Measurements from ENCODE around the gene CAMK2B. TPM values are rescaled to one million over a fixed set of nuclear protein-coding genes. Genes with fewer than 3 reads are reported as not detected.

Gene CAMK2B
- total and polyA plus RNA-seq, 2 of the 13 experiments (the other 11 are each of a cell fraction or from before 2014, with no cell fraction given): 0.27 to 0.48 TPM

DNA sequence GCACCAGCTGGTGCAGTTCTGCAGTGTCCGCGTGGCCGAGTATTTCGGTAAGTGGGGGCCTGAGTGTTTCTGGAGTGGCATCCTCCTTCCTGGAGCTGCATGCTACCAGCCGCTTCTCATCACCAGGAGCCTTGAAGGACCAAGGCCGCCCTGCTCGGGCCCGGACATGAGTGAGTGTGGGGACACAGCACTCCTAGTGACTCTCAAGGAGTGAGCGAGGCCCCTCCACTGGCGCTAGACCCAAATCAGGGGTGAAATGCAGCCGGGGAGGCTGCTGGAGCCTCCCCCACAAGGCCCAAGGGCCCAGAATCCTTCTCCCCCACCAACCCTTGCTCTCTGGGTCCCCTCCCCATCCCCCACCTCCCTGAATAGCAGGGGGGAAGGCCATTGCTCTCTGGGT, 48.0 kb downstream of the CAMK2B start:
- intact Hi-C loops (cut with micrococcal nuclease; ENCODE audit: unreplicated experiment) (no loop called here), in situ Hi-C loops (cut with HindIII; ENCODE audit: extremely low pct_ligation_motif_present, low pct_unique_long_range_greater_than_20kb) (no loop called here)
- no peak overlapping the region for H3K27ac ChIP-seq (ENCODE audit: extremely low read length, insufficient read depth, low read length)
- H3K4me2 ChIP-seq (ENCODE audit: low read depth, low read length): no peak overlapping the region
- no peak for ATAC-seq
- no peaks in the 10 kb centered on the region for H3K36me3 ChIP-seq (replicated peaks in 1 of 2; ENCODE audit: control insufficient read depth in 1 of 2, insufficient read depth in 2 of 2, low read length in 2 of 2)
- BruUV-seq (replicated peaks): no TSS peak
- H3K4me3 ChIP-seq (replicated peaks in 1 of 3; ENCODE audit: insufficient read depth in 1 of 3, low read depth in 2 of 3, low read length in 3 of 3): no peak overlapping the region
- no peak for FAIRE-seq
- H2AFZ ChIP-seq (ENCODE audit: low read length): no peak overlapping the region
- H3K4me1 ChIP-seq (ENCODE audit: insufficient read depth, low read length): peaks cover 9% of the 10 kb centered on the region; the same call in 1 of the 2 replicates
- ChIA-PET POLR2A (no interaction called here), CTCF (ENCODE audit: low intra/inter-chr PET ratio, low total read pairs) (no interaction called here)
- TF ChIP-seq ZNF17 (CRISPR knock-in tag; IDR thresholded peaks at IDR 0.05): no peak
- no peak for DNase-seq (ENCODE audit: low spot score)
- no peak overlapping the region for H3K9ac ChIP-seq (ENCODE audit: insufficient read depth, low read depth, low read length)
- H3K27me3 ChIP-seq (ENCODE audit: control insufficient read depth in 1 of 2, insufficient read depth in 2 of 2, low read length in 2 of 2): peaks cover 19 to 72% of the 10 kb centered on the region in 2 experiments
- H4K20me1 ChIP-seq (ENCODE audit: insufficient read depth, low read length): peaks cover 3% of the 10 kb centered on the region; the same call in 1 of the 2 replicates
- WGBS (ENCODE audit: low lambda C conversion rate): 73% methylated on average over 5 of the region's 11 CpGs
- H3K79me2 ChIP-seq (ENCODE audit: insufficient read depth, low read length): no peaks in the 10 kb centered on the region
- no peaks in the 10 kb centered on the region for H3K9me3 ChIP-seq (ENCODE audit: low read length)

- FAIRE-seq (no peak), ATAC-seq (no peak; the same call in 2 of the 3 replicates), DNase-seq (ENCODE audit: low spot score) (no peak)
- H3K79me2 ChIP-seq (ENCODE audit: insufficient read depth, low read length): no peaks in the 10 kb centered on the region
- H3K4me2 ChIP-seq (ENCODE audit: low read depth, low read length): no peak overlapping the region
- no peak overlapping the region for H2AFZ ChIP-seq (ENCODE audit: low read length)
- 29% methylated on average over 11 of the region's 20 CpGs for WGBS (ENCODE audit: low lambda C conversion rate)
- intact Hi-C loops (cut with micrococcal nuclease; ENCODE audit: unreplicated experiment): no loop called here
- peaks cover 5% of the 10 kb centered on the region; the same call in 1 of the 2 replicates for H3K4me1 ChIP-seq (ENCODE audit: insufficient read depth, low read length)
- POLR2A ChIA-PET: no interaction called here
- no peaks in the 10 kb centered on the region for H3K9me3 ChIP-seq (ENCODE audit: low read length)
- no peak overlapping the region for H3K9ac ChIP-seq (ENCODE audit: insufficient read depth, low read depth, low read length)
- H3K27me3 ChIP-seq (ENCODE audit: control insufficient read depth in 1 of 2, insufficient read depth in 2 of 2, low read length in 2 of 2): peaks cover 19 to 79% of the 10 kb centered on the region in 2 experiments
- no TSS peak for BruUV-seq (replicated peaks)
- H3K36me3 ChIP-seq (replicated peaks in 1 of 2; ENCODE audit: control insufficient read depth in 1 of 2, insufficient read depth in 2 of 2, low read length in 2 of 2): no peaks in the 10 kb centered on the region
- CTCF ChIA-PET (ENCODE audit: low intra/inter-chr PET ratio, low total read pairs): no interaction called here
- in situ Hi-C loops (cut with HindIII; ENCODE audit: extremely low pct_ligation_motif_present, low pct_unique_long_range_greater_than_20kb): no loop called here
- TF ChIP-seq MLLT10 (CRISPR knock-in tag; IDR thresholded peaks at IDR 0.05) (no peak), REXO4 (CRISPR knock-in tag; IDR thresholded peaks at IDR 0.05; ENCODE audit: borderline replicate concordance) (no peak), ZMYM2 (CRISPR knock-in tag; IDR thresholded peaks at IDR 0.05) (no peak), ZNF354B (CRISPR knock-in tag; IDR thresholded peaks at IDR 0.05) (no peak), FOSL1 (CRISPR knock-in tag; IDR thresholded peaks at IDR 0.05; ENCODE audit: borderline replicate concordance) (no peak), TGIF2 (CRISPR knock-in tag; IDR thresholded peaks at IDR 0.05) (no peak), NFYC (CRISPR knock-in tag; IDR thresholded peaks at IDR 0.05) (no peak), PHB2 (IDR thresholded peaks at IDR 0.05; ENCODE audit: partially characterized antibody) (no peak), ZNF709 (CRISPR knock-in tag; IDR thresholded peaks at IDR 0.05) (no peak)
- H3K27ac ChIP-seq (ENCODE audit: extremely low read length, insufficient read depth, low read length): no peak overlapping the region
- no peak overlapping the region for H3K4me3 ChIP-seq (replicated peaks in 1 of 3; ENCODE audit: insufficient read depth in 1 of 3, low read depth in 2 of 3, low read length in 3 of 3)
- H4K20me1 ChIP-seq (ENCODE audit: insufficient read depth, low read length): peaks cover 3% of the 10 kb centered on the region; the same call in 1 of the 2 replicates
Measured at GRCh38 chr7:44276571-44277221, 48.7 kb downstream of the CAMK2B start.
